CD4-positive, CD25-positive, alpha-beta regulatory T cell (primary cell): Measurements from ENCODE around the gene LHX4. TPM values are rescaled to one million over a fixed set of nuclear protein-coding genes. Genes with fewer than 3 reads are reported as not detected.

Experiments
- ATAC-seq, 2 donors: fragments of 150-1000 bp; cut with Tn5 transposase; one replicate each; pipeline ENCODE4 v1.10.0; 2021; ENCODE audit warnings: low read depth in 2 of 2, moderate number of reproducible peaks in 2 of 2, moderate library complexity in 1 of 2
- DNase-seq, 3 donors: peaks; one replicate each; pipeline versions ENCODE4 v3.0.0 to v3.0.0-alpha.2; 2012 to 2022; ENCODE audit warnings: mixed read lengths in 1 of 3
- H3K27ac ChIP-seq: one replicate; pipeline ENCODE4 v1.7.0; 2013; ENCODE audit warnings: mild to moderate bottlenecking, low read length; ENCODE audit not compliant: insufficient read depth, poor library complexity, severe bottlenecking
- H3K27me3 ChIP-seq: one replicate; pipeline ENCODE4 v1.7.0; 2013; ENCODE audit warnings: low read length; ENCODE audit not compliant: control insufficient read depth, insufficient read depth
- H3K36me3 ChIP-seq: one replicate; pipeline ENCODE4 v1.7.0; 2013; ENCODE audit warnings: mild to moderate bottlenecking, low read length, moderate library complexity; ENCODE audit not compliant: control insufficient read depth, insufficient read depth
- H3K4me1 ChIP-seq: 2 replicates; pipeline ENCODE4 v1.7.0; 2013; ENCODE audit warnings: mild to moderate bottlenecking, low read length; ENCODE audit not compliant: insufficient read depth, control insufficient read depth, poor library complexity, severe bottlenecking
- H3K4me3 ChIP-seq: one replicate; pipeline ENCODE4 v1.7.0; 2013; ENCODE audit warnings: low read depth, mild to moderate bottlenecking, low read length, moderate library complexity
- H3K9me3 ChIP-seq, 2 experiments: 1 replicate in 1 of 2; 2 replicates in 1 of 2; pipeline ENCODE4 v1.7.0; 2013; ENCODE audit warnings: low read length in 2 of 2, mild to moderate bottlenecking in 1 of 2, moderate library complexity in 1 of 2; ENCODE audit not compliant: control insufficient read depth in 2 of 2
- H3K27ac Mint-ChIP-seq, 3 donors: one replicate each; pipeline ENCODE4 v1.8.0; 2020 to 2022; ENCODE audit warnings: mild to moderate bottlenecking in 3 of 3, mixed read lengths in 3 of 3, moderate library complexity in 2 of 3
- H3K27me3 Mint-ChIP-seq: one replicate; pipeline ENCODE4 v1.8.0; 2022; ENCODE audit warnings: mild to moderate bottlenecking, mixed read lengths
- H3K36me3 Mint-ChIP-seq: one replicate; pipeline ENCODE4 v1.8.0; 2020; ENCODE audit warnings: mixed read lengths
- H3K4me1 Mint-ChIP-seq, 4 donors: one replicate each; pipeline ENCODE4 v1.8.0; 2020 to 2022; ENCODE audit warnings: mixed read lengths in 4 of 4, mild to moderate bottlenecking in 1 of 4
- H3K4me3 Mint-ChIP-seq, 4 donors: one replicate each; pipeline ENCODE4 v1.8.0; 2020 to 2022; ENCODE audit warnings: mild to moderate bottlenecking in 4 of 4, mixed read lengths in 4 of 4, moderate library complexity in 3 of 4
- H3K9me3 Mint-ChIP-seq, 7 donors: one replicate each; pipeline ENCODE4 v1.8.0; 2020 to 2022; ENCODE audit warnings: mixed read lengths in 7 of 7, mild to moderate bottlenecking in 3 of 7, moderate library complexity in 2 of 7
- polyA plus RNA-seq, 4 donors: library from polyadenylated mRNA; unstranded; fragments of 300-500 nt; fragmentation: Illumina TruSeq; gene quantifications; one replicate each; pipeline ENCODE4 v1.2.3, GENCODE V29; 2021
- total RNA-seq: library from RNA; stranded (reverse); gene quantifications from one replicate; pipeline ENCODE4 v1.2.3, GENCODE V29; 2022

Gene LHX4
- total and polyA plus RNA-seq, 5 donors from 2014 or later: 0.17 to 0.32 (median 0.28) TPM; not detected in 1

GRCh38 chr1:180248731-180249681 lies 18.9 kb downstream of the LHX4 start:
- H3K4me1 Mint-ChIP-seq: peaks cover 0 to 5% (median 2%) of the 10 kb centered on the region in 4 donors
- no peak overlapping the region for H3K4me3 ChIP-seq
- DNase-seq (peak in 1 of 3 donors; percentile 22), ATAC-seq (no peak)
- H3K27me3 Mint-ChIP-seq: peaks cover 39% of the 10 kb centered on the region
- no peaks in the 10 kb centered on the region for H3K4me1 ChIP-seq
- H3K27ac Mint-ChIP-seq: no peak overlapping the region
- H3K9me3 Mint-ChIP-seq: no peaks in the 10 kb centered on the region
- H3K27me3 ChIP-seq: no peaks in the 10 kb centered on the region
- H3K27ac ChIP-seq: no peak overlapping the region
- no peak overlapping the region for H3K4me3 Mint-ChIP-seq
- no peaks in the 10 kb centered on the region for H3K36me3 Mint-ChIP-seq
- H3K36me3 ChIP-seq: no peaks in the 10 kb centered on the region
- no peaks in the 10 kb centered on the region for H3K9me3 ChIP-seq

- Mint-ChIP-seq H3K36me3 (no peaks in the 10 kb centered on the region), H3K4me3 (no peak overlapping the region), H3K9me3 (no peaks in the 10 kb centered on the region), H3K27me3 (peaks cover 31% of the 10 kb centered on the region), H3K27ac (no peak overlapping the region), H3K4me1 (peaks cover 0 to 5% (median 2%) of the 10 kb centered on the region in 4 donors)
- no peak for DNase-seq
- Histone ChIP-seq H3K9me3 (no peaks in the 10 kb centered on the region), H3K4me3 (no peak overlapping the region), H3K4me1 (no peaks in the 10 kb centered on the region), H3K27ac (no peak overlapping the region), H3K36me3 (no peaks in the 10 kb centered on the region), H3K27me3 (no peaks in the 10 kb centered on the region)
- no peak for ATAC-seq
Measured at GRCh38 chr1:180249725-180250498, 19.8 kb downstream of the LHX4 start.

DNA sequence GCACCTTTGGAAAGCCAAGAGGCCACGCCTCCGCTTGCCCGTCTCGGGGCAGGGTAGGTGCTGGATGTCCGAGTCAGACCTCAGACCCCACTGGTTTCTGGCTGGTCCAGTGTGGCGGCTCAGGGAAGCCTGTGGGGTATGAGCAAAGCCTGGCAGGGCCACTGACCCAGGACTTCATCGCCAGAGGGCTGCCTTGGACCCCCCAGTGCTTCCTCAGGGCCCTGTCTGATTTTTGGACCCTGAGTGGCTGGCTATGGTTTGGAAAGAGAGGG lies 20.4 kb downstream of the LHX4 start:
- H3K36me3 Mint-ChIP-seq: no peaks in the 10 kb centered on the region
- no peak for DNase-seq
- no peaks in the 10 kb centered on the region for H3K9me3 ChIP-seq
- H3K4me1 Mint-ChIP-seq: peaks cover 0 to 5% (median 2%) of the 10 kb centered on the region in 4 donors
- H3K4me1 ChIP-seq: no peaks in the 10 kb centered on the region
- H3K9me3 Mint-ChIP-seq: no peaks in the 10 kb centered on the region
- H3K27ac Mint-ChIP-seq: no peak overlapping the region
- no peak overlapping the region for H3K4me3 ChIP-seq
- H3K4me3 Mint-ChIP-seq: no peak overlapping the region
- no peaks in the 10 kb centered on the region for H3K36me3 ChIP-seq
- peaks cover 26% of the 10 kb centered on the region for H3K27me3 Mint-ChIP-seq
- H3K27ac ChIP-seq: no peak overlapping the region
- no peak for ATAC-seq
- no peaks in the 10 kb centered on the region for H3K27me3 ChIP-seq

- Histone ChIP-seq H3K27ac (no peak overlapping the region), H3K4me1 (no peaks in the 10 kb centered on the region), H3K36me3 (no peaks in the 10 kb centered on the region), H3K4me3 (no peak overlapping the region), H3K27me3 (no peaks in the 10 kb centered on the region), H3K9me3 (no peaks in the 10 kb centered on the region)
- Mint-ChIP-seq H3K4me1 (peaks cover 0 to 5% (median 2%) of the 10 kb centered on the region in 4 donors), H3K27ac (peak overlapping the region in 1 of 3 donors; percentile 43), H3K36me3 (no peaks in the 10 kb centered on the region), H3K9me3 (no peaks in the 10 kb centered on the region), H3K4me3 (no peak overlapping the region), H3K27me3 (peaks cover 21% of the 10 kb centered on the region)
- DNase-seq (no peak), ATAC-seq (no peak)
Measured at GRCh38 chr1:180250883-180251509, 20.9 kb downstream of the LHX4 start.

GRCh38 chr1:180251526-180252305 lies 21.7 kb downstream of the LHX4 start:
- H3K9me3 ChIP-seq: no peaks in the 10 kb centered on the region

GRCh38 chr1:180252638-180253536 lies 22.8 kb downstream of the LHX4 start:
- no peaks in the 10 kb centered on the region for H3K36me3 ChIP-seq
- H3K27me3 Mint-ChIP-seq: peaks cover 17% of the 10 kb centered on the region

More at GRCh38 chr1:180251526-180252305, 21.7 kb downstream of the LHX4 start:
- Histone ChIP-seq H3K27me3 (no peaks in the 10 kb centered on the region), H3K27ac (no peak overlapping the region), H3K36me3 (no peaks in the 10 kb centered on the region), H3K4me1 (no peaks in the 10 kb centered on the region), H3K4me3 (no peak overlapping the region)
- no peak for ATAC-seq
- Mint-ChIP-seq H3K4me3 (no peak overlapping the region), H3K4me1 (peaks cover 0 to 5% (median 2%) of the 10 kb centered on the region in 4 donors), H3K27ac (peak overlapping the region in 1 of 3 donors; percentile 43), H3K36me3 (no peaks in the 10 kb centered on the region), H3K27me3 (peaks cover 21% of the 10 kb centered on the region), H3K9me3 (no peaks in the 10 kb centered on the region)
- DNase-seq: no peak

More at GRCh38 chr1:180252638-180253536, 22.8 kb downstream of the LHX4 start:
- ATAC-seq (peak in 1 of 2 donors; percentile 60), DNase-seq (peak; percentile 48 to 73 (median 52))
- Histone ChIP-seq H3K4me1 (no peaks in the 10 kb centered on the region), H3K9me3 (no peaks in the 10 kb centered on the region), H3K27ac (no peak overlapping the region), H3K27me3 (no peaks in the 10 kb centered on the region), H3K4me3 (no peak overlapping the region)
- Mint-ChIP-seq H3K27ac (no peak overlapping the region), H3K36me3 (no peaks in the 10 kb centered on the region), H3K4me1 (peaks cover 0 to 5% (median 2%) of the 10 kb centered on the region in 4 donors), H3K4me3 (no peak overlapping the region), H3K9me3 (no peaks in the 10 kb centered on the region)
